ENCODE results near the gene GOSR2. TPM values are rescaled to one million over a fixed set of nuclear protein-coding genes. Genes with fewer than 3 reads are reported as not detected.
A peak's percentile ranks its signal among the peaks of the same experiment; 100 is the strongest.

Gene GOSR2
- total RNA-seq, 1 donor from 2014 or later: 62.4 TPM

- Mint-ChIP-seq H3K27ac (ENCODE audit: unreplicated experiment) (peak overlapping the region; percentile 79), H3K27me3 (ENCODE audit: unreplicated experiment) (peaks cover 11% of the 10 kb centered on the region), H3K4me1 (ENCODE audit: low read depth, unreplicated experiment) (peaks cover 9% of the 10 kb centered on the region), H3K9me3 (ENCODE audit: unreplicated experiment) (peaks cover 7% of the 10 kb centered on the region), H3K36me3 (ENCODE audit: unreplicated experiment) (no peaks in the 10 kb centered on the region), H3K4me3 (ENCODE audit: unreplicated experiment) (peak overlapping the region; percentile 34)
- peak; percentile 55 for DNase-seq
- no peak for TF ChIP-seq CTCF (IDR thresholded peaks at IDR 0.05; ENCODE audit: partially characterized antibody, unreplicated experiment)
These were observed 14.8 kb upstream of the GOSR2 start for GRCh38 chr17:46908068-46908737.

GRCh38 chr17:46910179-46910927, 12.6 kb upstream of the GOSR2 start:
- H3K27ac Mint-ChIP-seq (ENCODE audit: unreplicated experiment): no peak overlapping the region
- peaks cover 11% of the 10 kb centered on the region for H3K9me3 Mint-ChIP-seq (ENCODE audit: unreplicated experiment)
- peaks cover 9% of the 10 kb centered on the region for H3K4me1 Mint-ChIP-seq (ENCODE audit: low read depth, unreplicated experiment)
- H3K27me3 Mint-ChIP-seq (ENCODE audit: unreplicated experiment): peaks cover 15% of the 10 kb centered on the region
- no peak for DNase-seq
- H3K4me3 Mint-ChIP-seq (ENCODE audit: unreplicated experiment): no peak overlapping the region
- H3K36me3 Mint-ChIP-seq (ENCODE audit: unreplicated experiment): no peaks in the 10 kb centered on the region
- TF ChIP-seq CTCF (IDR thresholded peaks at IDR 0.05; ENCODE audit: partially characterized antibody, unreplicated experiment): no peak

- no peak overlapping the region for H3K4me3 Mint-ChIP-seq (ENCODE audit: unreplicated experiment)
- no peak for TF ChIP-seq CTCF (IDR thresholded peaks at IDR 0.05; ENCODE audit: partially characterized antibody, unreplicated experiment)
- H3K4me1 Mint-ChIP-seq (ENCODE audit: low read depth, unreplicated experiment): peaks cover 9% of the 10 kb centered on the region
- H3K27ac Mint-ChIP-seq (ENCODE audit: unreplicated experiment): no peak overlapping the region
- peaks cover 13% of the 10 kb centered on the region for H3K9me3 Mint-ChIP-seq (ENCODE audit: unreplicated experiment)
- no peaks in the 10 kb centered on the region for H3K36me3 Mint-ChIP-seq (ENCODE audit: unreplicated experiment)
- DNase-seq: no peak
- H3K27me3 Mint-ChIP-seq (ENCODE audit: unreplicated experiment): peaks cover 15% of the 10 kb centered on the region
These were observed 11.6 kb upstream of the GOSR2 start for GRCh38 chr17:46911311-46911710.

- Mint-ChIP-seq H3K9me3 (ENCODE audit: unreplicated experiment) (peaks cover 6% of the 10 kb centered on the region), H3K27ac (ENCODE audit: unreplicated experiment) (no peak overlapping the region), H3K27me3 (ENCODE audit: unreplicated experiment) (peaks cover 11% of the 10 kb centered on the region), H3K4me3 (ENCODE audit: unreplicated experiment) (no peak overlapping the region), H3K36me3 (ENCODE audit: unreplicated experiment) (no peaks in the 10 kb centered on the region), H3K4me1 (ENCODE audit: low read depth, unreplicated experiment) (peaks cover 1% of the 10 kb centered on the region)
- no peak for TF ChIP-seq CTCF (IDR thresholded peaks at IDR 0.05; ENCODE audit: partially characterized antibody, unreplicated experiment)
- no peak for DNase-seq
These were observed 7.4 kb upstream of the GOSR2 start for GRCh38 chr17:46915596-46915995.

GRCh38 chr17:46916211-46916610, 6.7 kb upstream of the GOSR2 start:
- no peak for TF ChIP-seq CTCF (IDR thresholded peaks at IDR 0.05; ENCODE audit: partially characterized antibody, unreplicated experiment)
- no peak overlapping the region for H3K27ac Mint-ChIP-seq (ENCODE audit: unreplicated experiment)
- H3K4me1 Mint-ChIP-seq (ENCODE audit: low read depth, unreplicated experiment): peaks cover 1% of the 10 kb centered on the region
- no peak overlapping the region for H3K4me3 Mint-ChIP-seq (ENCODE audit: unreplicated experiment)
- peaks cover 9% of the 10 kb centered on the region for H3K27me3 Mint-ChIP-seq (ENCODE audit: unreplicated experiment)
- DNase-seq: no peak
- H3K36me3 Mint-ChIP-seq (ENCODE audit: unreplicated experiment): no peaks in the 10 kb centered on the region
- H3K9me3 Mint-ChIP-seq (ENCODE audit: unreplicated experiment): peaks cover 6% of the 10 kb centered on the region

All from glutamatergic neuron (in vitro differentiated cells).